ENCODE measurements around the gene ARID3A.
A peak's percentile ranks its signal among the peaks of the same experiment; 100 is the strongest.
"Not testable (repeated sequence)": the region's sequence is repeated elsewhere in the genome, so short reads cannot be mapped to it uniquely, and the experiment has no call there.

Gene ARID3A

DNA sequence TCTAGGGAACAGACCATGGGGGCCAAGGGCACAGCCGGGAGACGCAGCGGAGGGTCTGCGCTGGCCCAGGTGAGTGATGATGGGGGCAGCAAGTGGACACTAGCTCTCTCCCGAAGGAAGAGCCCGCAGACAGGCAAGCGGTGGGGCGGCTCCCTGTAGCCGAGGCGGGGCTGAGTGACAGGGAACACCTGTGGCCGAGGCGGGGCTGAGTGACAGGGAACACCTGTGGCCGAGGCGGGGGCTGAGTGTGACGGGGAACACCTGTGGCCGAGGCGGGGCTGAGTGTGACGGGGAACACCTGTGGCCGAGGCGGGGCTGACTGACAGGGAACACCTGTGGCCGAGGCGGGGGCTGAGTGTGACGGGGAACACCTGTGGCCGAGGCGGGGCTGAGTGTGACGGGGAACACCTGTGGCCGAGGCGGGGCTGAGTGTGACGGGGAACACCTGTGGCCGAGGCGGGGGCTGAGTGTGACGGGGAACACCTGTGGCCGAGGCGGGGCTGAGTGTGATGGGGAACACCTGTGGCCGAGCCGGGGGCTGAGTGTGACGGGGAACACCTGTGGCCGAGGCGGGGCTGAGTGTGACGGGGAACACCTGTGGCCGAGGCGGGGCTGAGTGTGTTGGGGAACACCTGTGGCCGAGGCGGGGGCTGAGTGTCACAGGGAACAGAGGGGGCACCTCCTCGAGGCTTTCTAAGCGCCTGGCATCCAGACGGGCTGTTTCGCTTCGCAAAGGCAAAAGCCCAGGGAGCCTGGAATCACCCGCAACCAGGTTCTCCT, 34.2 kb upstream of the ARID3A start:
- DNase-seq (ENCODE audit: low read depth in 2 of 2): not testable (repeated sequence)

DNA sequence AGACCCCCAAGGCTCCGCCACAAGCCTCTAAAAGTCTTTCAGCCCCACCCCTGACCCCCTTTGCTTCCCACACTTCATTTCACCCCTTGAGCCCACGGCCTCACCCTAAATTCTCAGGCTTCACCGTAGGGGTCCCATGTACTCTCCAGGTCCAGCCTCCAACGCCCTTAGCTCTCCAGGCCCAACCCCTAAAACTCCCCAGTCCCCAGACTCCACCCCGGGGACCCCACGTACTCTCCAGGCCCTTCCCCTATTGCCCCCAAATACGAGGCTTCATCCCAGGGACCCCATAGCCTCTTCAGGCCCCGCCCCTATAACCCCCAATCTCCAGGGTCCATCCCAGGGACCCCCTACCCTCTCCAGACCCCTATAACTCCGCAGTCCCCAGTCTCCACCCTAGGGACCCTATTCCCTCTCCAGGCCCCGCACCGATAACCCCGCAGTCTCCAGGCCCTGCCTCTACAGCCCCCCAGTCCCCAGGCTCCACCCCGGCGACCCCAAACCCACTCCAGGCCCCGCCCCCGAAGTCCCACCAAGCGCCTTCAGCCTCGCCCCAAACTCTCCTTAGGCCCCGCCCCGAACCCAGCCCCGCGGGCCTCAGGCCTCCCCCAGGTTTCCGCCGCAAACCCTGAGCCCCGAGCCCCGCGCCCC, 33.5 kb upstream of the ARID3A start:
- DNase-seq (ENCODE audit: low read depth in 2 of 2): no peak

DNA sequence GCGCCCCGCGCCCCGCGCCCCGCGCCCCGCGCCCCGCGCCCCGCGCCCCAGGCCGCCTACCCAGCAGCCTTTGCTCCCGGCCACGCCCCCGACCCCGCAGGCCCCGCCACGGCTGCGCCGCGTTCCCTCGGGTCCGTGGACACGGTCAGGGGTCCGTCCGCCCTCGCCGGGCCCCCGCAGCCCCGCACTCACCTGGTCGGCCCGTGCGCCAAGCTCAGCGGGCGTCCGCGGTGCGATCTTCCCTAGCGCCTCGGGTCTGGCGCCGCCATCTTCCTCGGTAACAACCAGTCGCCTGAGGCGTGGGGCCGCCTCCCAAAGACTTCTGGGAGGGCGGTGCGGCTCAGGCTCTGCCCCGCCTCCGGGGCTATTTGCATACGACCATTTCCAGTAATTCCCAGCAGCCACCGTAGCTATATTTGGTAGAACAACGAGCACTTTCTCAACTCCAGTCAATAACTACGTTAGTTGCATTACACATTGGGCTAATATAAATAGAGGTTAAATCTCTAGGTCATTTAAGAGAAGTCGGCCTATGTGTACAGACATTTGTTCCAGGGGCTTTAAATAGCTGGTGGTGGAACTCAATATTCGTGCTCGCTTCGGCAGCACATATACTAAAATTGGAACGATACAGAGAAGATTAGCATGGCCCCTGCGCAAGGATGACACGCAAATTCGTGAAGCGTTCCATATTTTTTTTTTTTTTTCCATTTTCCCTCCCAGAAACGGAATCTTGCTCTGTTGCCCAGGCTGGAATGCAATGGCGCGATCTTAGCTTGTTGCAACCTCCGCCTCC, 32.7 kb upstream of the ARID3A start, which contains the start of the genes MED16 and RNU6-9:
Gene MED16 (minus strand): TSS at position 294 of the 796 bp plus-strand sequence. CDS start 2,056 bp downstream, outside the sequence.
Gene RNU6-9 (plus strand): TSS at position 591 of the 796 bp plus-strand sequence.
- DNase-seq (ENCODE audit: low read depth in 2 of 2): peak; percentile 77 to 81

DNA sequence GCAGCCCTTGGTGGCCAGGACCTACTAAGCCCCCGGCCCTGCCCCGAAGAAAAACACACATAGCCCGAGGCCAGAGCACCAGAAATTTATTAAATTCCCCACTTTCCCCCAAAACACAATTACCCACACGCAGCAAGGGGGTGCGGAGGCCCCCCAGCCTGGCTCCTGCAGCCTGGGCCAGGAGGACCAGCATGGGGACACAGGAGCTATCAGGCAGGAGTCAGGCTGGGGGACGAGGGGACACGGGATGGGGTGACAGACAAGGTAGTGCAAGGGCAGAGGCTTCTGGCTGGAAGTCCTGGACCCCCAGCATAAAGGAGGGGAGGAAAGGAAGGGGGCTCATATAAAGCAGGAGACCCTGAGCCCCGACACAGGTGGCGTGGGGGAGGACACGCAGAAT, 29.4 kb upstream of the ARID3A start:
- DNase-seq (ENCODE audit: low read depth in 2 of 2): no peak

DNA sequence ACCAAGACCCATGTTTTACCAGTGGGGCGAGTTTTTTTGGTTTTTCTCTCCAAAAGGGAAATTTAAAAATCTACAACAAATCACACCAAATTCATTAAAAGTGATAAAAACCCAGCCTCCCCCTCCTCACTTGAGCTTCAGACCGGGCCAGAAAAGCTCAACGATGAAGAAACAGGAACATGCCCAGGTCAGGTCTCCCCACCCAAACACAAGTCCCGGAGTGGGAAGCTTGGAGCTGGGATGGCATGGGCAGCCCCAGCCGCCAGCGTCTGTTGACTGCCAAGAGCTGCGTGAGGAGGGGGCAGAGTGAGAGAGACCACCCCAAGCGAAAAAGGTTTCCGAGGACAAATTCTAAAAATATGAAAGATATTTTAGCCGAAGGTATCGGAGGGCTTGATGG, 28.8 kb upstream of the ARID3A start:
- DNase-seq (ENCODE audit: low read depth in 2 of 2): no peak

DNA sequence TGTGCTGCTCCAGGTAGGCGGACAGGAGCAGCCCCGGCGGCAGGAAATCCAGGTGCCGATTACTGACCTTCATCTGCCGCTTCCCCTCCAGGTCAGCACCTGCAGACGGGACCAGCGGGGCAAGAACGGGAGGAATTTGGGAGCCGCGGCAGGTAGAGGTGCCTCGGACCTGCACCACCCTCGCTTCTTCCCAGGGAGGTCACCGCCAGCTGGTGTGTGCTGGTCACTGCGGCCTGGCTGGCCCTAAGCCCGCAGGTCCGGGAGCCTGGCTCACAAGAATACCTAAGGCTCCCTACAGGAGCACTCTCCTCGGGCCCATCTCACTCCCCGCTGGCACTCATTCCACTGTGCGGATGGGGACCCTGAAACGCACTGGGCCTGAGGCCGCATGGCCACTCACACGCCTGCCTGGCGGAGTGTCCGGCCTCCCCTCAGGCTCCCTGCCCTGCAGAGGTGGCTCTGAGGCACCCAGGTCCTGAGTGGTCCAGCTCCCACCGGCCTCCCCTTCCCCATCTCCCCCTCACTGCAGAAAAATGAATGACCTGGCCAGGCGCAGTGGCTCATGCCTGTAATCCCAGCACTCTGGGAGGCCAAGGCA, 28.3 kb upstream of the ARID3A start:
- no peak for DNase-seq (ENCODE audit: low read depth in 2 of 2)

DNA sequence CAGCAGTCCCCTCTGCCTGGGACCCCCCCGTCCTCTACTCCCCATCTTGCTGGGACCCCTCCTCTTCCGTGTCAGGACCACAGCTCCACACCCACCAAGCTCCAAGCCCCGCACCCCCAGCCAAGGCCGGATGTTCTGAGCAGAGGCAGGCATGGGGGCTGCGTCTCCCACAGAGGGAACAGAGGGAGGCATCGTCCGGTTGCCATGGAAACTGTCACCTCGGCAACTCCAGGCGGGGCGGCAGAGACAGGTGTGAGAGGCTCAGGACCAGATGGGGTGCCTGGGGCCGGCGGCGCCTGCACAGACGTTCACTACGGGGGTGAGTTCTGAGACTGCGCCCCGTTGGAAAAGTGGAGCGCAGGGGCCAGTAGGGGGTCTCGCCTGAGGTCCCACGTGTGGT, 27.2 kb upstream of the ARID3A start:
- DNase-seq (ENCODE audit: low read depth in 2 of 2): no peak

DNA sequence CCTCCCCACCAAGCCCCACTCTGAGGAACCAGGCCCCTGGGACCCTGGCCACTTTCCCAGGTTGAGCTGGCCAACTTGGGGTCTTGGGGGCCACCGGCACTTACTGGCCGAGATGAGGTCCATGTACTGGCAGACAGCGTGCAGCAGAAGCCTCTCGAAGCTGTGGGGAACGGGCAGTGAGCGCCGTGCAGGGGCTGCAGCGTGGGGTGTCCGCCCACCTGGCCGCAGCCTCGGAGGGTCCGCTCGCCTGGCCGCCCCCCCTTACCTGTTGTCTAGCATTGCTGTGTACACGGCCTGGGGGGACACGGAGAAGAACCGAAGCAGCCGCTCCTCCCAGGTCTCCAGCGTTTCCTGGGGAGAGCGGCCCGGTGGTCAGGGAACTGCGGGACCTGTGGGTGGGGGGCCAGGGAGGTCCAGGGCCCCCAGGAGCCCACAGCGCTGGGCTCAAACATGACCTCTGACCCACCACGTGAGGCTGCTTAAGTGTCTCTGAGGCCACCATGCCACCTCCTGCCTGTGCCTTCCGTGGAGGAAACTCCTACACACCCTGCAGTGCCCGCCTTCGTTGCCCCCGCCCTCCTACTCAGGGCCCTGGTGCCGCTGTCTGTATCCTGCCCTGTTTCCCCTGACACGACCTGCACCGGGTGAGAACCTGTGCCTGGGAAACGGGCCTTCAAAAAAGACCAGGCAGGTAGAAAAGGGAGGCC, 26.3 kb upstream of the ARID3A start:
- no peak for DNase-seq (ENCODE audit: low read depth in 2 of 2)

DNA sequence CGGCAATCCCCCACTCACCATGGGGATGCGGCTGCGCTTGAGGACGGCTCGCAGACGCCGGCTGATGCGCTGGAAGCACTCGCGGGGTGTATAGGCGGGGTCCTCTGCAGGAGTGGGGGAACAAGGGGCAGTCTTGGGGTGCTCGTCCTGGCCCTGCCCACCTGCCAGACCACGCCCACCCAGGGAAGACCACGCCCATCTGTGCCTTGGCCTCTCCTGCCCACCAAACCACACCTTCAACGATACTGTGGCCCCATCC, 25.9 kb upstream of the ARID3A start:
- DNase-seq (ENCODE audit: low read depth in 2 of 2): no peak

DNA sequence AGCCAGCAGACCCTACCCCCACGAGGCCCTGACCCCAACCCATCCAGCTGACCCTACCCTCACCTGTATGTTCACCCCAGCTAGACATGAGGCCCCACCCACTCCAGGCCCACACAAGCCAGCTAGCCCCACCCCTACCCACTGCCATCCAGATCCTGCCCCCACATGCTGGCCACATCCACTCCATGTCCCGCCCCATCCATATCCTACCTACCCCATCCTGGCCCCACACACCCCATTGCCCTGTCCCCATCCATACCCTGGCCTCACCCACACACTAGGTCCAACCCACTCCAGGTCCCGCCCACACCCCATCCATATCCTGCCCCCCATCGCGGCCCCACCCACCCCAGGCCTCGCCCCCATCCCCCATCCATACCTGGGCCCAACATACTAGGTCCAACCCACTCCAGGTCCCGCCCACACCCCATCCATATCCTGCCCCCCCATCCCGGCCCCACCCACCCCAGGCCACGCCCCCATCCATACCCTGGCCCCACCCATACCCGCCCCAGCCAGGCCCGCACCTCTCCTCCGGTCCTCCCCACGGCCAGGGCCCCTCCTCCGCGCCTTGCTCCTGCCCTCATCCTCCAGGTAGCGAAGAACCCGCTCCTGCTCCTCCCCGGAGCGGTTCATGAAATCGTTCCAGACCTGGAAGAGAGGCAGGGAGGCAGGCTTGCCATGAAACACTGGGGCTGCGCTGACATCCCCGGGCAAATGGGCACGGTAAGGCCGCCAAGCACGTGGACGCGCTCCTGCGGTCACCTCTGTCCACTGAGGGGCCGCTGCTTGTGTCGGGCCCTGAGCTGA, 25.3 kb upstream of the ARID3A start:
- DNase-seq (ENCODE audit: low read depth in 2 of 2): no peak

DNA sequence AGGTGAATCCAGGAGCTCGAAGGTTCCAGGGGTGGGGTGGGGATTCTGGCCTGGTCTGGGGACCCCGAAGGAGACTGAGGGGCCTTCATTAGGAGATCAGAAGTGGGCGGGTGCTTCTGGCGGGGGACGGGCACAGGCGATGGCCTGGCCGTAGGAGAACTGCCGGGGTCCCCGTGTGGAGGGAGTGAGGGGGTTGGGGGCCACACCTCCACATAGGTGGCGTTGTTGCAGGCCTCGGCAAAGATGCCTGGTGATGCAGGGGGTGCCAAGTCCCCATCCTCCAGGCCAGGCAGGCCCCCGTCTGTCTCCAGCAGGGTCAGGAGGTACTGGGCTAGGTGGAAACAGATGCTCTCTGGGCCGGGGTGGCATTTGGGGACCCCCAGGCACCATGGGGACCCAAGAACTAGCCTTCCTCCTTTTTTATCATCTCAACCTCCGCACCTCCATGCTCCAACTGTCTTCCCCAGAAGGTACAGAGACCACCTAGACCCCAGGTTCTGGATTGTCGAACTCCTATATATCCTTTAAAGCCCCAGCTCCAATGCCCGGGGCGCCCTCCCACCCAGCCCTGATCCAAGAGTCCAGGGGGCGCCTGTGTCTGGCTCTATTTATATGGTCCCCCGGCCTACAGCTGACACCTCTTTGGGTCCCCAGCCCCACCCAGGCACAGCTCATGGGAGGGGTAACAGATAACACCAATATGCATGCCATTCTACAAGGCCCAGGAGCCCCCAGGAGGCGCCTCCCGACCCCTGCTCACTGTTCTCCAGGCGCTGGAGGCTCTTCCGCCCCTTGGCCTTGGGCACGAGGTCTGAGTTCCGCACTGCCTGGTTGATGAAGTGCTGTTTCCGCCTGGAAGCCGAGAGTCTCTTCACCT, 24.4 kb upstream of the ARID3A start:
- DNase-seq (ENCODE audit: low read depth in 2 of 2): no peak

DNA sequence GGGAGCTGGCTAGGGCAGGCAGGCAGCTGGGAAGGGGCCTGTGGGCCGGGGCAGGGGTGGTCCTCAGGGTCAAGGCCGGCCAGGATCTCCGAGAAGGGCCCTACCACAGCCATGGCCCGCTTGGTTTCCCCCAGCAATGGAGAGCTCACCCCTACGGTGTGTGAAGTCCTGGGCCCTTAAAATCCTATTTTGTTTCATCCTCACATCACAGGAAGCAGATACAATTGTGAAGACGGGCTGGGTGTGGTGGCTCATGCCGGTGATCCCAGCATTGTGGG, 23.8 kb upstream of the ARID3A start:
- no peak for DNase-seq (ENCODE audit: low read depth in 2 of 2)

DNA sequence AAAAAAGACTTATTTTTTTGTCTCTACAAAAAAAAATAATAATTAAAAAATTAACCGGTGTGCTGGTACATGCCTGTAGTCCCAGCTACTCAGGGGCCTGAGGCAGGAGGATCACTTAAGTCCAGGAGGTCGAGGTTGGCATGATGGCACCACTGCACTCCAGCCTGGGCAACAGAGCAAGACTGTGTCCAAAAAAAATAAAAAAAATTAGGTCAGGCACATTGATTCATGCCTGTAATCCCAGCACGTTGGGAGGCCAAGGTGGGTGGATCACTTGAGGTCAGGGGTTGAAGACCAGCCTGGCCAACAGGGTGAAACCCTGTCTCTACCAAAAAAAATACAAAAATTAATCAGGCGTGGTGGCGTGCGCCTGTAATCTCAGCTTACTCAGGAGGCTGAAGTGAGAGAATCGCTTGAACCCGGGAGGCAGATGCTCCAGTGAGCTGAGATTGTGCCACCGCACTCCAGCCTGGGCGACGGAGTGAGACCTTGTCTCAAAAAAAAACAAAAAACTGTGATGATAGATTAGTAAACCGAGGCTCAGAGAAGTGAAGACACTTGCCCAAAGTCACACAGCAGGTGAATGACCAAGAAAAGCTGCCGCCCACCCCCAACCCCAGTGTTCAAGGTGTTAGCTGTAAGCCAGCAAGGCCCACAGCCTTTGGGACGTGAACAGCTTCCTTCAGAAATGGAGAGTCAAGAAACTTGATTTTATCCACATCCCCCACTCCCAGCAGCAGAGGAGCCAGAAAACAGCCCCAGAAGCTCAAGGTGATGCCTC, 23.2 kb upstream of the ARID3A start:
- no peak for DNase-seq (ENCODE audit: low read depth in 2 of 2)

DNA sequence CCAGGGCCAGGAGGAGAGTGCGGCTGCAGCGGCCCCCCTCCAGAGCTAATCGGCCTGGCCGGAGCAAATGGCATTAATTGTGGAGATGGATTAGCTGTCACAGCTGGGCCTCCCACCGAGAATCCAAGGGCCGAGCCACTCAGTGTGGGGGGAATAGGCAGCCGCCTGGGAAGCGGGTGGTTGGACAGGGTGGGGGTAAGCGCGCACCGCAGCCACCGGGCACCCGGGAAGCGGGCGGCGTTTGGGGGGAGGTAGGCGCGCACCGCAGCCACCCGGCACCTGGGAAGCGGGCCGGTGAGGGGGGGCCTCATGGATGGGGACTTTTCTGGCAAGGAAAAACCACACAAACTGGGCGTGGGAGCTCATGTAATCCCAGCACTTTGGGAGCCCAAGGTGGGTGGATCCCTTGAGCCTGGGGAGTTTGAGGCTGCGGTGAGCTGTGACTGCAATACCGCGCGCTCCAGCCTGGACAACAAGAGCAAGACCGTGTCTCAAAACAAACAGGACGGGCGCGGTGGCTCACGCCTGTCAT, 22.5 kb upstream of the ARID3A start:
- DNase-seq (ENCODE audit: low read depth in 2 of 2): no peak

DNA sequence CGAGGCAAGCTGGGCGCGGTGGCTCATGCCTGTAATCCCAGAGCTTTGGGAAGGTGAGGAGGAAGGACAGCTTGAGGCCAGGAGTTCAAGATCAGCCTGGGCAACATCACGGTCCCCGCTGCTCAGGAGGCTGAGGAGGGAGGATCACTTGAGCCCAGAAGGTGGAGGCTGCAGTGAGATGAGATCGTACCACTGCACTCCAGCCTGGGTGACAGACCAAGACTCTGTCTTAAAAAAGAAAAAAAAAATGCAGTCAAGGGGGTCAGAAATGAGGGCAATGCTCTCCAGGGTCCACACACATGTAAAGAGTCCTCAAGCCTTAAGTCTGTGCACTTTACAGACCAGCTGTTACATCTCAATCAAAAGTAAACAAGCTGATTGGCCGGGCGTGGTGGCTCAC, 21.3 kb upstream of the ARID3A start:
- DNase-seq (ENCODE audit: low read depth in 2 of 2): no peak

DNA sequence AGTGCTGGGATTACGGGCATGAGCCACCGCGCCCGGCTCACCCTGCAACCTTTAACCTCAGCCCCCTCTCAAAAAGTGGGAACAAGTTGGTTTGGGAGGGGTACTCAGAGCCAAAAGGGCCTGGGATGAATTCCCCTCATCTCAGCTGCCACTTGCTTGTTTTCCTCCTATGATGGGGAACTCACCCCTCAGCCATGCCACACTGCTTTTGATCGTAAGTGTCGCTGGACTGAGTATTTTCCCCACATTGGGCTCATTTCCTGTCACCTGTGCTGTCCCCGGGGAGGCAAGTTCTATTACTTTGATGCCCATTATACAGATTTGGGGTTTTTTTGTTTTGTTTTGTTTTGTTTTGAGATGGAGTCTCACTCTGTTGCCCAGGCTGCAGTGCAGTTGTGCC, 19.4 kb upstream of the ARID3A start:
- DNase-seq (ENCODE audit: low read depth in 2 of 2): no peak

DNA sequence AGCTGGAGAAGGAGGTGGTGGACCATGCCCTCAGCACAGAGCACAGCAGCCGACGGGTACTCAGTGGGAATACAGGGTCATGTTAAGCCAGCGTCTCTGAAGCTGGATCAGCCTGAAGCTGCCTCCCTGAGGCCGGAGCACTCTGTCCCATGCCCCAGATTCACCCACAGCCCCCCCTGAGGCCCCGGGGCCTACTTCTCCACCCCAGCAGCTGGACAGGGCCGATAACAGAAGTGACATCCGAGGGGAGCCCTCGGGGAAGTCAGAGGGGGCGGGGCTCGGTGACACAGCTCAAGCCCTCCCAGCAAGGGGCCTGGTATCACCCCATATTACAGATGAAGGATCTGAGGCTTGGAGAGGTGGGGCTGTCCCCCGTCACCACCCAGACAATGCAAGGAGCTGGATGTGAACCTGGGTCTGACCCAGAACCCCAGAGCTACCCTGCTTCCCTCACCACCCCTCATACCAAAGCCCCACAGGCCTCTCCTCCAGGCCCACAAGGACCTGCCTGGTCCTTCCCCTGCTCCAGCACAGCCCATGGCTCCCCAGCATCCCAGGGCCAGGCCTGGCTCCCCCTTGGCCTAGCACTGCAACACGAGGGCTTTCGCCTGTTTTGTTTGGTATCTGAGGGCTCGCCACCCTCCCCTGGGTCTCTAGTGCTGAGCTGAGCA, 18.5 kb upstream of the ARID3A start:
- DNase-seq (ENCODE audit: low read depth in 2 of 2): no peak

DNA sequence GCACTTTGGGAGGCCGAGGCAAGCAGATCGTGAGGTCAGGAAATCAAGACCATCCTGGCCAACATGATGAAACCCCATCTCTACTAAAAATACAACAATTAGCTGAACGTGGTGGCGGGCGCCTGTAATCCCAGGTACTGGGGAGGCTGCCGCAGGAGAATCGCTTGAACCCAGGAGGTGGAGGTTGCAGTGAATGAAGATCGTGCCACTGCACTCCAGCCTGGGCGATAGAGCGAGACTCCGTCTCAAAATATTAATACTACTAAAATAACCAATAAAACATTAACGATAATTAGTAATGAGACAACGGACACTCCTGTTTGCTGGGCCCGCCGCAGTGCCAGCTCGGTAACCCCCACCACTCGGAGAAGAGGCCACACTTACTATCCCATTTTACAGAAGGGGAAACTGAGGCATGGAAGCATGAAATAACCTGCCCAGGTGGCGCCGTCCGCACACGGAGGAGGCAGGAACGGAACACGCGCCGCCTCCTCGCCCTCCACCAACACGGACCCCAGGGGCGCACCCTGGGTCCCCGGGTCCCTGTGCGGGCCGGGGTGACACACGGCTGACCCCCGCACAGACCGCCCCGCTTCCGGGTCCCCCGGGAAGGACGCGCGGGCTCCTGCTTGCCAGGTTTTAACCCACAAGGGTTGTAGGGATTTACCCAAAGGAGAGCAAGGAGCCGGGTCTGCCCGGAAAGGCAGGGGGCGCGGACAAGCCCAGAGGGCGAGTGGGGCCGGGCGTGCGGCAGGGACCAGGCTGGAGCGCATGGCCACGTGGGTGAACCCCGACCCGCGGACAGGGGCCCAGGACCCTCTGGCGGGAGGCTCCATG, 14.4 kb upstream of the ARID3A start:
- no peak for DNase-seq (ENCODE audit: low read depth in 2 of 2)
